BLaER1 (cell line): ENCODE results near the gene PPP1R15A.

Experiments used
- H3K27ac ChIP-seq: shearing (Covaris generic); formaldehyde crosslinking; 2 replicates; pipeline ENCODE4 v1.8.1; 2022
- H3K27me3 ChIP-seq: shearing (Covaris generic); formaldehyde crosslinking; 2 replicates; pipeline ENCODE4 v1.8.1; 2022
- H3K36me3 ChIP-seq: shearing (Covaris generic); formaldehyde crosslinking; 2 replicates; pipeline ENCODE4 v1.8.1; 2022
- H3K4me1 ChIP-seq: shearing (Covaris generic); formaldehyde crosslinking; 2 replicates; pipeline ENCODE4 v1.8.1; 2022
- H3K4me2 ChIP-seq: shearing (Covaris generic); formaldehyde crosslinking; 2 replicates; pipeline ENCODE4 v1.8.1; 2022
- H3K4me3 ChIP-seq: shearing (Covaris generic); formaldehyde crosslinking; 2 replicates; pipeline ENCODE4 v1.8.1; 2022
- H3K9ac ChIP-seq: shearing (Covaris generic); formaldehyde crosslinking; 2 replicates; pipeline ENCODE4 v1.8.1; 2022
- H3K9me3 ChIP-seq: shearing (Covaris generic); formaldehyde crosslinking; 2 replicates; pipeline ENCODE4 v1.8.1; 2022
- H4K20me1 ChIP-seq: shearing (Covaris generic); formaldehyde crosslinking; 2 replicates; pipeline ENCODE4 v1.8.1; 2022
- Cebpa-rat ChIP-seq: shearing (Covaris generic); IDR thresholded peaks from 2 replicates; pipeline ENCODE4 v1.8.1; 2022

Gene PPP1R15A

GRCh38 chr19:48856921-48857320, 15.3 kb upstream of the PPP1R15A start:
- no peak for TF ChIP-seq Cebpa-rat
- H3K4me1 ChIP-seq, result peaks cover 15% of the 10 kb centered on the region
- no peaks in the 10 kb centered on the region for H3K27me3 ChIP-seq
- no peak overlapping the region for H3K4me2 ChIP-seq
- H3K27ac ChIP-seq, result no peak overlapping the region
- H3K36me3 ChIP-seq, result no peaks in the 10 kb centered on the region
- no peaks in the 10 kb centered on the region for H4K20me1 ChIP-seq
- H3K9ac ChIP-seq, result no peak overlapping the region
- no peaks in the 10 kb centered on the region for H3K9me3 ChIP-seq
- H3K4me3 ChIP-seq, result no peak overlapping the region

DNA sequence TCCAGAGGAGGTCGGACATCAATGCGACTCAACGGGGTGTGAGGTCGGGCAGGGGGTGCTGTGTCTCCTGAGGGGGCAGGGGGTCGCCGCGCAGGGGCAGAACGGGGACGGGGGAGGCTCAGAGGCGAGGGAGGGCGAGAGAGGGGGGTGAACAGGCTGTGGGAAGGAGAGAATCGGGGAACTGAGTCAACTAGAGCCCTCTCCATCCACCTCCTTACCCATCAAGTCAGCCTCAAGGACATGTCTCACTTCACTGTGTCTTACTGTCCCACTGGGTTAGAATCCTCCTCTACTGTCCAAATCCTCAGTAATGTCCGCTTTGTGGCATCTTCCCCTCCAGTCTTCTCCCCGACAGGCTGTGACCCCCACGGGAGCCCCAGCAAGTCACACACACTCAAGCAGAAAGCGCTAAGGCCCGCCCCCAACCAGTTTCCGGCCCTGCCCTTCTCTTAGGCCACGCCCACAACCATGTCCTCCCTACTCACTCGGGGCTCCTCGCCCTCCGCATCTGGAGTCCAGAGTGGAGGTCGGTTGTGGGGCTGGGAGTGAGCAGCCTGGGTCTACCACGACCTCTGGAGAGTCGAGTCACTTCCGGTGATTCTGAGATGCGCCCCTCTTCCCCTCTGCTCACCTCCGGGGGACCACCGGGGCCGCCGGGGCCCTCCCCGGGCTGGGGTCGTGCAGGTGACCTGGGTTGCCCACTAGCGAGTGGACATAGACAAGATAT, 13.1 kb upstream of the PPP1R15A start:
- Histone ChIP-seq H3K9me3 (no peaks in the 10 kb centered on the region), H3K9ac (no peak overlapping the region), H3K4me3 (peak overlapping the region; percentile 25; the same call in 1 of the 2 replicates), H4K20me1 (no peaks in the 10 kb centered on the region), H3K27me3 (no peaks in the 10 kb centered on the region), H3K4me1 (peaks cover 15% of the 10 kb centered on the region), H3K36me3 (no peaks in the 10 kb centered on the region), H3K27ac (no peak overlapping the region), H3K4me2 (peak overlapping the region; percentile 59)
- TF ChIP-seq Cebpa-rat, result no peak

DNA sequence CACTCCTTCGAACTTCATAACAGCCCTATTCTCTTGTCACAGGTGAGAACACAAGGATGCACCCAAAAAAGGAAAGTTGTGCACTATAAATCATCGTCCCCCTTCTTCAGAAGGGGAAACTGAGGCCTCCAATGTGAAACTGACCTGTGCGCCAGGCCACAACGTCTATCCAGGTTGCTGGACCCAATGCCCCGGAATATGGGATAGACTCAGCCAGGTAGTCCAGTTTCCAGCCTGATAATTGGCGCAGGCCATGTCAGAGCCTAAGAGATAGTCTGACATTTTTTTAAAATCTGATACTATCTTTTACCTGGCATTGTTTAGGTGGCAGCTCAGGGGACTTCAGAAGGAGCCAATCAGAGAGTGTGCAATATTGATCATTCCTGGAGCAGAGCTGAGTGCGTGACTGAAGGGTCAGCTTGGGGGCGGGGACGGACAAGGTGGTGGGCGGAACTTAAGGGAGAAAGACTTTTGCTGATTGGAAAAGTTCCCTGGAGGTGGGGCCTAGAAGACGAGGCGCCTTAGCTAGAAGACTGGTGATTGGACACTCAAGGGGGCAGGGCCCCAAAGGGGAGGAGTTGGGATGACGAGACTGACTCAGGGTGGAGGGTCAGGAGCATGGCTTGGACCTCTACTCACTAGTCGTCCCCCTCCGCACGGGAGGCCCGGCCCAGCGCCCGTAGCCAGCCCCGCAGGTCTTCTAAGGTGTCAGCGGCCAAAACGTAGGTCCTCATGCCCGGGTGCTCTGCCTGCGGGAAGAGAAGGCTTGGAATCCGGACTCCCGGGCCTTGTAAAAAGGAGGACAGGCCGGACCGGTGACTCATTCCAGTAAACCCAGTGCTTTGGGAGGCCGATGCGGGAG, 12.3 kb upstream of the PPP1R15A start:
- Histone ChIP-seq H3K9me3 (no peaks in the 10 kb centered on the region), H3K9ac (no peak overlapping the region), H3K4me2 (no peak overlapping the region; the same call in 1 of the 2 replicates), H4K20me1 (no peaks in the 10 kb centered on the region), H3K27me3 (no peaks in the 10 kb centered on the region), H3K4me1 (peaks cover 15% of the 10 kb centered on the region), H3K36me3 (no peaks in the 10 kb centered on the region), H3K4me3 (no peak overlapping the region), H3K27ac (no peak overlapping the region)
- TF ChIP-seq Cebpa-rat, result no peak

GRCh38 chr19:48861313-48861712, 10.9 kb upstream of the PPP1R15A start:
- no peak overlapping the region for H3K4me2 ChIP-seq
- H3K27me3 ChIP-seq, result no peaks in the 10 kb centered on the region
- no peak overlapping the region for H3K9ac ChIP-seq
- H3K9me3 ChIP-seq, result no peaks in the 10 kb centered on the region
- H4K20me1 ChIP-seq, result no peaks in the 10 kb centered on the region
- no peak for TF ChIP-seq Cebpa-rat
- H3K36me3 ChIP-seq, result no peaks in the 10 kb centered on the region
- H3K4me1 ChIP-seq, result peaks cover 23% of the 10 kb centered on the region
- no peak overlapping the region for H3K4me3 ChIP-seq
- H3K27ac ChIP-seq, result no peak overlapping the region

GRCh38 chr19:48862827-48863226, 9.4 kb upstream of the PPP1R15A start:
- no peaks in the 10 kb centered on the region for H3K27me3 ChIP-seq
- H3K27ac ChIP-seq, result no peak overlapping the region
- H3K4me1 ChIP-seq, result peaks cover 38% of the 10 kb centered on the region
- H3K4me3 ChIP-seq, result no peak overlapping the region
- H3K36me3 ChIP-seq, result no peaks in the 10 kb centered on the region
- no peak overlapping the region for H3K4me2 ChIP-seq
- TF ChIP-seq Cebpa-rat, result no peak
- H3K9me3 ChIP-seq, result no peaks in the 10 kb centered on the region
- no peaks in the 10 kb centered on the region for H4K20me1 ChIP-seq
- no peak overlapping the region for H3K9ac ChIP-seq

DNA sequence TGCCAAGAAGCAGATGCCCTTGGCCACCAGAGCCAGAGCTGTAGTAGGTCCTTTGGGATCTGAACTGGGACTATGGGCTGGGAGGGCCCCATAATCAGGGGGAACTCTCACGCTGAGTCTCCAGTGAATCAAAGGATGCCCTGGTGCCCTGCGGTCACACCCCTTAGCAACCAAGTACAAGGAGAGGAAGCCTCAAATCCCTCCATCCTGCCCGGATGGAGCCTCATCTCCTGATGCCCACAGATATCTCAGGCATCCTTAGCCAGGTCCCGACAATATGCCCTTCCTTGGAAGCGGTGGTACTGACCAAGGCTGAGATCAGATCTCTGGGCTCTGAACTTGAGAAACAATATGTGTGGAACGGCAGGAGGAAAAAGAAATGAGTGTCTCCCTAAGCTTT, 5.5 kb upstream of the PPP1R15A start:
- Histone ChIP-seq H3K4me1 (peaks cover 48% of the 10 kb centered on the region), H3K4me2 (peak overlapping the region; percentile 71), H3K27ac (peak overlapping the region; percentile 10), H3K9me3 (no peaks in the 10 kb centered on the region), H3K36me3 (no peaks in the 10 kb centered on the region), H3K9ac (no peak overlapping the region; the same call in 1 of the 2 replicates), H3K27me3 (no peaks in the 10 kb centered on the region), H3K4me3 (no peak overlapping the region), H4K20me1 (no peaks in the 10 kb centered on the region)
- no peak for TF ChIP-seq Cebpa-rat

DNA sequence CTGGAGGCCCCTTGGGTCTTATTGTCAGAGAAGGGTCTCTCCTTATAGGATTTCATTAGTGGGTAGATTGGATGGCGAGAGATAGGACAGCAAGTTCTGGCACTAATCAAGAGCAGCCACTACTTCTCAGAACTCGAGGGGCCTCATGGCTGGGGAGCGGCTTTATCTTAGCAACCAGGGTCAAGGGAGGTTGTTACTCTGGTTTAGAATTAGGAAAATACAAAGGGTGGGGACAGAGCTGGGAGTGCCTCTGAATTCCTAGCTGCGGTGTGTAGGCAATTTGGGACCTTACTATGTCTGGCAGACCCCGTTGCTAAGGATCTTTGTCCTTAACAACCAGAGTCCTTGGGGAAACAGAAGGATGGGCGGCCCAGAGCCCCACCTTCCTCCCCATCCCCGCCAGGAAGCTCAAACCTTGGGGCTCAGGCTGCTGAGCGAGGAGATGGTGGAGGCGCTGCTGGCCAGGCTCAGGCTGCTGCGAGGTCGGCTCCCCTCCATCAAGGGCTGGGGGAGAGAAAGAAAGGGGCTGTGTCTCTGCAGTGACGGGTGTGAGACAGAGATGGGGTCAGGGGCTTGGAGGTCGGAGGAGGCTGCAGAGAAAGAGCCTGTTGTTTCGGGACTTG, 5.0 kb upstream of the PPP1R15A start:
- Histone ChIP-seq H3K27me3 (no peaks in the 10 kb centered on the region), H3K4me1 (peaks cover 51% of the 10 kb centered on the region), H3K9me3 (no peaks in the 10 kb centered on the region), H3K36me3 (no peaks in the 10 kb centered on the region), H3K27ac (0 out of 2 replicates have a peak overlapping the region, but pooled peaks have one; percentile 72), H3K4me2 (peak overlapping the region; percentile 71), H4K20me1 (no peaks in the 10 kb centered on the region), H3K9ac (no peak overlapping the region; the same call in 1 of the 2 replicates), H3K4me3 (no peak overlapping the region)
- no peak for TF ChIP-seq Cebpa-rat

GRCh38 chr19:48867746-48868113, 4.5 kb upstream of the PPP1R15A start:
- Histone ChIP-seq H4K20me1 (peaks cover 4% of the 10 kb centered on the region; the same call in 1 of the 2 replicates), H3K9ac (0 out of 2 replicates have a peak overlapping the region, but pooled peaks have one; percentile 47), H3K27me3 (no peaks in the 10 kb centered on the region), H3K4me2 (peak overlapping the region; percentile 71), H3K4me3 (no peak overlapping the region), H3K36me3 (no peaks in the 10 kb centered on the region), H3K9me3 (no peaks in the 10 kb centered on the region), H3K27ac (peak overlapping the region; percentile 72), H3K4me1 (peaks cover 51% of the 10 kb centered on the region)
- TF ChIP-seq Cebpa-rat, result no peak

GRCh38 chr19:48868114-48868886, 3.9 kb upstream of the PPP1R15A start, which contains the start of gene PLEKHA4:
Gene PLEKHA4 (minus strand): TSS chr19:48868617. CDS start chr19:48867620, 997 bp downstream.
- H3K9ac ChIP-seq, result peak within 1 kb of the TSS; percentile 47
- no peak for TF ChIP-seq Cebpa-rat
- H3K4me3 ChIP-seq, result no peak within 1 kb of the TSS
- peaks cover 55% of the 10 kb centered on the region for H3K4me1 ChIP-seq
- no peaks in the 10 kb centered on the region for H3K27me3 ChIP-seq
- peaks cover 10% of the 10 kb centered on the region for H4K20me1 ChIP-seq
- peak within 1 kb of the TSS; percentile 72 for H3K27ac ChIP-seq
- H3K9me3 ChIP-seq, result no peaks in the 10 kb centered on the region
- peak within 1 kb of the TSS; percentile 71 for H3K4me2 ChIP-seq
- H3K36me3 ChIP-seq, result 0 out of 2 replicates have a peak, but pooled peaks cover 2% of the 10 kb centered on the region
